HepG2 (cell line): ENCODE results near the gene ARHGEF16. TPM values are rescaled to one million over a fixed set of nuclear protein-coding genes. Genes with fewer than 3 reads are reported as not detected.
A peak's percentile ranks its signal among the peaks of the same experiment; 100 is the strongest.

Source experiments
- ARID2 ChIP-seq: sonication (generic); formaldehyde crosslinking; IDR thresholded peaks from 2 replicates; pipeline ENCODE4 v1.8.1; 2022; ENCODE audit warnings: mild to moderate bottlenecking, missing genetic modification reagents, borderline replicate concordance
- BCL6 ChIP-seq: IDR thresholded peaks from 2 replicates; pipeline ENCODE4 v1.6.1; 2016; ENCODE audit warnings: missing genetic modification reagents, missing compliant biosample characterization
- CCAR2 ChIP-seq: fragments of 200-400 bp; formaldehyde crosslinking; optimal IDR thresholded peaks from 2 replicates; pipeline ENCODE3; 2018; ENCODE audit warnings: low read depth, mild to moderate bottlenecking, low read length, moderate library complexity
- KDM6A ChIP-seq: IDR thresholded peaks from 2 replicates; pipeline ENCODE4 v1.6.1; 2016; ENCODE audit warnings: low read depth
- MED13 ChIP-seq: sonication (generic); formaldehyde crosslinking; IDR thresholded peaks from 2 replicates; pipeline ENCODE4 v1.5.0; 2020; ENCODE audit warnings: missing genetic modification reagents
- MEIS1 ChIP-seq: sonication (generic); formaldehyde crosslinking; IDR thresholded peaks from 2 replicates; pipeline ENCODE4 v1.9.0; 2021; ENCODE audit warnings: mild to moderate bottlenecking, missing genetic modification reagents, moderate library complexity, borderline replicate concordance
- MXD4 ChIP-seq: IDR thresholded peaks from 2 replicates; pipeline ENCODE4 v1.6.1; 2016; ENCODE audit warnings: mild to moderate bottlenecking, missing biosample characterization, missing genetic modification reagents
- MYC ChIP-seq: sonication (generic); formaldehyde crosslinking; IDR thresholded peaks from 2 replicates; pipeline ENCODE4 v1.9.0; 2021; ENCODE audit warnings: missing genetic modification reagents, borderline replicate concordance
- NCOA2 ChIP-seq: sonication (generic); formaldehyde crosslinking; IDR thresholded peaks from 2 replicates; pipeline ENCODE4 v1.8.0; 2022; ENCODE audit warnings: inconsistent platforms
- NFKB2 ChIP-seq: sonication (generic); formaldehyde crosslinking; IDR thresholded peaks from 2 replicates; pipeline ENCODE4 v1.4.0; 2020; ENCODE audit warnings: missing genetic modification reagents, borderline replicate concordance
- NKX3-1 ChIP-seq: sonication (generic); formaldehyde crosslinking; IDR thresholded peaks from 2 replicates; pipeline ENCODE4 v1.5.0; 2020; ENCODE audit warnings: missing genetic modification reagents
- RAD51 ChIP-seq: fragments of 450-650 bp; IDR thresholded peaks from 2 replicates; pipeline ENCODE4 v1.6.1; 2016; ENCODE audit warnings: borderline replicate concordance
- REPIN1 ChIP-seq: sonication (generic); formaldehyde crosslinking; IDR thresholded peaks from 2 replicates; pipeline ENCODE4 v1.8.0; 2022; ENCODE audit warnings: missing genetic modification reagents, low read depth, mild to moderate bottlenecking, borderline replicate concordance
- SIX1 ChIP-seq: sonication (generic); formaldehyde crosslinking; IDR thresholded peaks from 2 replicates; pipeline ENCODE4 v1.4.0; 2020; ENCODE audit warnings: missing genetic modification reagents, borderline replicate concordance
- SOX13 ChIP-seq, 3 experiments: fragments of 450-650 bp in 1 of 3; sonication (generic) in 1 of 3; formaldehyde crosslinking in 1 of 3; IDR thresholded peaks in 2 of 3; conservative IDR thresholded peaks in 1 of 3; 2 replicates each; pipeline versions ENCODE4 v1.5.0 to v1.6.1; 2016 to 2020; ENCODE audit warnings: antibody characterized with exemption in 1 of 3, mild to moderate bottlenecking in 1 of 3, missing compliant biosample characterization in 1 of 3, missing genetic modification reagents in 1 of 3, moderate library complexity in 1 of 3
- TEAD3 ChIP-seq: optimal IDR thresholded peaks from 2 replicates; pipeline ENCODE3; 2016; ENCODE audit warnings: borderline replicate concordance
- XRCC5 ChIP-seq: fragments of 200-400 bp; formaldehyde crosslinking; optimal IDR thresholded peaks from 2 replicates; pipeline ENCODE3; 2017; ENCODE audit warnings: mild to moderate bottlenecking, low read length
- ZNF296 ChIP-seq: sonication (generic); formaldehyde crosslinking; conservative IDR thresholded peaks from 2 replicates; pipeline ENCODE4 v1.5.0; 2020; ENCODE audit warnings: mild to moderate bottlenecking, missing genetic modification reagents
- ZNF30 ChIP-seq: sonication (generic); formaldehyde crosslinking; IDR thresholded peaks from 2 replicates; pipeline ENCODE4 v1.5.0; 2020; ENCODE audit warnings: mild to moderate bottlenecking, missing genetic modification reagents
- ZNF326 ChIP-seq: sonication (generic); formaldehyde crosslinking; IDR thresholded peaks from 2 replicates; pipeline ENCODE4 v1.4.0; 2020; ENCODE audit warnings: missing genetic modification reagents, borderline replicate concordance
- ZNF501 ChIP-seq: sonication (generic); formaldehyde crosslinking; IDR thresholded peaks from 2 replicates; pipeline ENCODE4 v1.5.1; 2020; ENCODE audit warnings: mild to moderate bottlenecking, moderate library complexity, missing genetic modification reagents
- ZNF672 ChIP-seq: sonication (generic); formaldehyde crosslinking; IDR thresholded peaks from 2 replicates; pipeline ENCODE4 v1.8.1; 2022; ENCODE audit warnings: missing genetic modification reagents
- ZNF75D ChIP-seq: sonication (generic); formaldehyde crosslinking; IDR thresholded peaks from 2 replicates; pipeline ENCODE4 v1.8.1; 2023; ENCODE audit warnings: missing genetic modification reagents, mild to moderate bottlenecking, borderline replicate concordance
- polyA plus RNA-seq, 8 experiments: library from polyadenylated mRNA; depleted of rRNA in 3 of 8; stranded (reverse) in 7 of 8; unstranded in 1 of 8; fragments of >200 nt; fragmentation: Illumina TruSeq in 4 of 8; extraction: Trizol in 4 of 8; gene quantifications; 2 replicates each; pipeline versions ENCODE4 v1.2.1 to v1.2.3, GENCODE V29; 2011 to 2016; ENCODE audit warnings: low read depth in 4 of 8, missing spikeins in 1 of 8, mixed read lengths in 1 of 8; ENCODE audit not compliant: insufficient read depth in 1 of 8
- total RNA-seq, 5 experiments: library from RNA; depleted of rRNA; stranded (reverse); fragments of >200 nt; fragmentation: Illumina TruSeq; extraction: Trizol; gene quantifications; 2 replicates each; pipeline ENCODE4 v1.2.3, GENCODE V29; 2016; ENCODE audit warnings: low read depth in 1 of 5
- TF ChIP-seq, protein P1 (sequence below): sonication (generic); formaldehyde crosslinking; IDR thresholded peaks from 2 replicates; pipeline ENCODE4 v1.4.0; 2020; ENCODE audit warnings: mild to moderate bottlenecking, missing genetic modification reagents
- TF ChIP-seq, protein P2 (sequence below): sonication (generic); formaldehyde crosslinking; IDR thresholded peaks from 2 replicates; pipeline ENCODE4 v1.8.0; 2022; ENCODE audit warnings: mild to moderate bottlenecking, missing genetic modification reagents; ENCODE audit not compliant: insufficient replicate concordance
- TF ChIP-seq, protein P3 (sequence below): sonication (generic); formaldehyde crosslinking; IDR thresholded peaks from 2 replicates; pipeline ENCODE4 v1.5.0; 2020; ENCODE audit warnings: missing genetic modification reagents, mild to moderate bottlenecking, borderline replicate concordance

ARHGEF16 gene
- total and polyA plus RNA-seq, 2 of the 13 experiments (the other 11 are each of a cell fraction or from before 2014, with no cell fraction given), result 20.3 to 39.9 TPM

DNA sequence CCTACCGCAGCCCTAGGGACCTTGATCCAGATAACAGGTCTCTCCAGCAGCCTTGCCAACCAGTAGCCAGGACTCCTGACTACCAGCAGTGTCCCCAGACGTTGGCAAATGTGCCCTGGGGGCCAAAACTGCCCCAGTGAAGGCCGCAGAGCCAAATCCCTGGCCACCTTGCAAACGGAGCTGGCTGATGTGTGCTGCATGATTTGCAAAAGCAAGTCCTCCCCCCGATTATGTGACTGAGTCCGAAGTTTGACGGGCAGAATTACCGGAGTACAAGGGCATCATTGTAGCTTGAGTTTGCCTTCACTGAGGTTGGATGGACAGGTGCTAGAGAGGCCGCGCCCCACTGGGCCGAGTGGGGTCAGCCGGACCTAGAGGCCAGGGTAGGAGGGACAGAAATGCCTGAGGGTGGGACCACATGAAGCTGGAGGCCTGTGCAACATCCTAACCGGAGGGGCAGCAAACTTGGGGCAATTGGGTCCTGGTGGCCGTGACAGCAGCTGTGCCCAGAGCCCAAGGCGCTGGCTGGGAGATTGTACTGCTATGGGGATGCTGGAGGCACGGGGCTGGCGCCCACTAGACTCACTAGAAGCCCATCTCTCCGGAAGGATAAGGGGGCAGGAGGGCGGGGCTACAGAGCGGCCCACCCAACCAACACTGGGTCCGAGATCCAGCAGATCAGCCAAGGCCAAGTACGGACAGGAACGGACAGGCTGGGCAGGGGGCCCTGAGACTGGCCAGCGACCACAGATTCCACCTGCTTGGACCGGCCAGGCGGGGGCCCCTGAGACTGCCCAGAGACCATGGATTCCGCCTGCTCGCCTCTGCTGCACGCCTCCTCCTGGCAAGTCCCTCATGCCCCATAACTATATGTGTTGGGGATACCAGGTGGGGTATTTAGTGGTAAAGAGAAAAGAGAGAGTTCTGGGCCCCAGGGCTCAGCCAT, 2.8 kb downstream of the ARHGEF16 start (continued):
- TF ChIP-seq TEAD3 (CRISPR knock-in tag), result peak; percentile 47
- TF ChIP-seq MED13, result peak; percentile 69; the same call in 1 of the 2 replicates
- TF ChIP-seq, protein P1, sequence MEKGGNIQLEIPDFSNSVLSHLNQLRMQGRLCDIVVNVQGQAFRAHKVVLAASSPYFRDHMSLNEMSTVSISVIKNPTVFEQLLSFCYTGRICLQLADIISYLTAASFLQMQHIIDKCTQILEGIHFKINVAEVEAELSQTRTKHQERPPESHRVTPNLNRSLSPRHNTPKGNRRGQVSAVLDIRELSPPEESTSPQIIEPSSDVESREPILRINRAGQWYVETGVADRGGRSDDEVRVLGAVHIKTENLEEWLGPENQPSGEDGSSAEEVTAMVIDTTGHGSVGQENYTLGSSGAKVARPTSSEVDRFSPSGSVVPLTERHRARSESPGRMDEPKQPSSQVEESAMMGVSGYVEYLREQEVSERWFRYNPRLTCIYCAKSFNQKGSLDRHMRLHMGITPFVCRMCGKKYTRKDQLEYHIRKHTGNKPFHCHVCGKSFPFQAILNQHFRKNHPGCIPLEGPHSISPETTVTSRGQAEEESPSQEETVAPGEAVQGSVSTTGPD (CRISPR knock-in tag), result peak; percentile 42; the same call in 1 of the 2 replicates
- TF ChIP-seq ZNF75D (CRISPR knock-in tag), result no peak
- TF ChIP-seq CCAR2, result peak; percentile 43
- peak; percentile 49 for TF ChIP-seq NCOA2 (CRISPR knock-in tag)
- peak; percentile 7 for TF ChIP-seq XRCC5
- no peak; the same call in none of the 2 replicates for TF ChIP-seq ZNF672 (CRISPR knock-in tag)
- 0 out of 2 replicates have a peak, but pooled peaks have one; percentile 29 for TF ChIP-seq KDM6A (CRISPR knock-in tag)
- 0 out of 2 replicates have a peak, but pooled peaks have one; percentile 77 for TF ChIP-seq ZNF296 (CRISPR knock-in tag)
- peak; percentile 55; the same call in 1 of the 2 replicates for TF ChIP-seq ZNF501 (CRISPR knock-in tag)
- TF ChIP-seq REPIN1 (CRISPR knock-in tag), result peak; percentile 76; the same call in 1 of the 2 replicates
- 0 out of 2 replicates have a peak, but pooled peaks have one; percentile 10 for TF ChIP-seq BCL6 (CRISPR knock-in tag)
- TF ChIP-seq NKX3-1 (CRISPR knock-in tag), result no peak
- peak; percentile 46; the same call in 1 of the 2 replicates for TF ChIP-seq MYC
- TF ChIP-seq ZNF326 (CRISPR knock-in tag), result no peak
- 0 out of 2 replicates have a peak, but pooled peaks have one; percentile 55 for TF ChIP-seq ZNF30
- 0 out of 2 replicates have a peak, but pooled peaks have one; percentile 28 for TF ChIP-seq ARID2
- 0 out of 2 replicates have a peak, but pooled peaks have one; percentile 12 for TF ChIP-seq SOX13 (IDR thresholded peaks at IDR 0.05)
- TF ChIP-seq SOX13 (CRISPR knock-in tag; conservative IDR thresholded peaks at IDR 0.05 in 1 of 2, IDR thresholded peaks at IDR 0.05 in 1 of 2), result peak in 1 of 2 experiments; percentile 53; a peak in 2 of 4 replicates
- peak; percentile 55; the same call in 1 of the 2 replicates for TF ChIP-seq MEIS1 (CRISPR knock-in tag)
- TF ChIP-seq, protein P2, sequence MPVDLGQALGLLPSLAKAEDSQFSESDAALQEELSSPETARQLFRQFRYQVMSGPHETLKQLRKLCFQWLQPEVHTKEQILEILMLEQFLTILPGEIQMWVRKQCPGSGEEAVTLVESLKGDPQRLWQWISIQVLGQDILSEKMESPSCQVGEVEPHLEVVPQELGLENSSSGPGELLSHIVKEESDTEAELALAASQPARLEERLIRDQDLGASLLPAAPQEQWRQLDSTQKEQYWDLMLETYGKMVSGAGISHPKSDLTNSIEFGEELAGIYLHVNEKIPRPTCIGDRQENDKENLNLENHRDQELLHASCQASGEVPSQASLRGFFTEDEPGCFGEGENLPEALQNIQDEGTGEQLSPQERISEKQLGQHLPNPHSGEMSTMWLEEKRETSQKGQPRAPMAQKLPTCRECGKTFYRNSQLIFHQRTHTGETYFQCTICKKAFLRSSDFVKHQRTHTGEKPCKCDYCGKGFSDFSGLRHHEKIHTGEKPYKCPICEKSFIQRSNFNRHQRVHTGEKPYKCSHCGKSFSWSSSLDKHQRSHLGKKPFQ (CRISPR knock-in tag), result peak; percentile 59
- TF ChIP-seq MXD4 (CRISPR knock-in tag), result 0 out of 2 replicates have a peak, but pooled peaks have one; percentile 36
- TF ChIP-seq NFKB2 (CRISPR knock-in tag), result no peak
- TF ChIP-seq SIX1, result 0 out of 2 replicates have a peak, but pooled peaks have one; percentile 51
- TF ChIP-seq, protein P3, sequence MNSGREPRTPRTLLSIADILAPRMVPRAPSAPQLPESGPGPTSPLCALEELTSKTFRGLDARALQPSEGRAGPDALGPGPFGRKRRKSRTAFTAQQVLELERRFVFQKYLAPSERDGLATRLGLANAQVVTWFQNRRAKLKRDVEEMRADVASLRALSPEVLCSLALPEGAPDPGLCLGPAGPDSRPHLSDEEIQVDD (CRISPR knock-in tag), result no peak
- no peak for TF ChIP-seq RAD51
